Measurements from ENCODE around the gene SH2D7. TPM values are rescaled to one million over a fixed set of nuclear protein-coding genes. Genes with fewer than 3 reads are reported as not detected.

SH2D7 gene
- total and polyA plus RNA-seq, 2 donors (not counting 1 experiment from before 2014, with no cell fraction given): not detected

- ChIA-PET POLR2A (no interaction called here), CTCF (interaction anchor here (0.6 to 15.2 kb wide), 4 partner anchors 16 to 175 kb away, joined by 3 to 322 read pairs (median 6); no protein-coding TSS in a partner anchor)
- Histone ChIP-seq H3K27me3 (replicated peaks in 1 of 4; ENCODE audit: control extremely low read depth in 1 of 4, control insufficient read depth in 3 of 4, insufficient read depth in 4 of 4, low read length in 3 of 4) (no peaks in the 10 kb centered on the region), H3K9ac (ENCODE audit: low read length) (no peak overlapping the region), H3K27ac (ENCODE audit: low read length in 2 of 2) (no peak overlapping the region), H3K9me3 (ENCODE audit: control extremely low read depth in 1 of 3, control insufficient read depth in 2 of 3, insufficient read depth in 1 of 3, low read length in 2 of 3) (no peaks in the 10 kb centered on the region), H3K4me3 (ENCODE audit: control extremely low read depth in 1 of 5, extremely low read depth in 1 of 5, insufficient read depth in 1 of 5, low read depth in 2 of 5, low read length in 4 of 5) (no peak overlapping the region), H3K4me2 (replicated peaks; ENCODE audit: low read depth, low read length, poor library complexity, severe bottlenecking) (no peak overlapping the region), H3K36me3 (replicated peaks in 1 of 2; ENCODE audit: control extremely low read depth in 1 of 2, control insufficient read depth in 1 of 2, extremely low read depth in 1 of 2, insufficient read depth in 2 of 2, low read length in 1 of 2) (no peaks in the 10 kb centered on the region), H3K79me2 (ENCODE audit: control insufficient read depth, insufficient read depth, low read length) (no peaks in the 10 kb centered on the region), H4K20me1 (ENCODE audit: control insufficient read depth, insufficient read depth, low read length, poor library complexity, severe bottlenecking) (no peaks in the 10 kb centered on the region), H2AFZ (ENCODE audit: insufficient read depth, low read depth, low read length, poor library complexity, severe bottlenecking) (no peak overlapping the region), H3K4me1 (ENCODE audit: control insufficient read depth in 2 of 2, insufficient read depth in 2 of 2, low read length in 2 of 2) (peaks cover 12 to 14% of the 10 kb centered on the region in 2 donors)
- peaks cover 14% of the 10 kb centered on the region for H3K4me1 Mint-ChIP-seq
- intact Hi-C loops (cut with micrococcal nuclease): no loop called here
- no peak overlapping the region for H3K27ac Mint-ChIP-seq
- no peaks in the 10 kb centered on the region for H3K27me3 Mint-ChIP-seq
- 100% methylated on average over 1 of the region's 2 CpGs for WGBS (ENCODE audit: insufficient coverage)
- TF ChIP-seq EZH2 (IDR thresholded peaks at IDR 0.05; ENCODE audit: borderline replicate concordance, insufficient read depth, low read depth, low read length, poor library complexity, severe bottlenecking) (no peak), CTCF (IDR thresholded peaks at IDR 0.05) (no peak)
- H3K4me3 Mint-ChIP-seq: no peak overlapping the region
- no peaks in the 10 kb centered on the region for H3K9me3 Mint-ChIP-seq (ENCODE audit: insufficient read depth)
- no peak for DNase-seq
- ATAC-seq (ENCODE audit: low read depth): no peak
These were observed 41.4 kb downstream of the SH2D7 start for GRCh38 chr15:78133801-78134200.

GRCh38 chr15:78139578-78139977 is 47.2 kb downstream of the SH2D7 start:
- H3K4me1 Mint-ChIP-seq: no peaks in the 10 kb centered on the region
- ATAC-seq (ENCODE audit: low read depth): no peak
- no peaks in the 10 kb centered on the region for H3K27me3 Mint-ChIP-seq
- H4K20me1 ChIP-seq (ENCODE audit: control insufficient read depth, insufficient read depth, low read length, poor library complexity, severe bottlenecking): no peaks in the 10 kb centered on the region
- no peak overlapping the region for H3K4me3 ChIP-seq (ENCODE audit: control extremely low read depth in 1 of 5, extremely low read depth in 1 of 5, insufficient read depth in 1 of 5, low read depth in 2 of 5, low read length in 4 of 5)
- no peak overlapping the region for H3K27ac Mint-ChIP-seq
- H3K4me1 ChIP-seq (ENCODE audit: control insufficient read depth in 2 of 2, insufficient read depth in 2 of 2, low read length in 2 of 2): no peaks in the 10 kb centered on the region
- ChIA-PET CTCF (interaction anchor here (1.3 to 15.2 kb wide), 2 partner anchors 55 to 181 kb away, joined by 3 to 322 read pairs; no protein-coding TSS in a partner anchor), POLR2A (no interaction called here)
- H3K4me3 Mint-ChIP-seq: no peak overlapping the region
- no peaks in the 10 kb centered on the region for H3K9me3 Mint-ChIP-seq (ENCODE audit: insufficient read depth)
- 100% methylated on average over 2 of the region's 5 CpGs for WGBS (ENCODE audit: insufficient coverage)
- no peak overlapping the region for H3K4me2 ChIP-seq (replicated peaks; ENCODE audit: low read depth, low read length, poor library complexity, severe bottlenecking)
- intact Hi-C loops (cut with micrococcal nuclease): no loop called here
- H3K27me3 ChIP-seq (replicated peaks in 1 of 4; ENCODE audit: control extremely low read depth in 1 of 4, control insufficient read depth in 3 of 4, insufficient read depth in 4 of 4, low read length in 3 of 4): no peaks in the 10 kb centered on the region
- H3K9ac ChIP-seq (ENCODE audit: low read length): no peak overlapping the region
- no peak for DNase-seq
- TF ChIP-seq CTCF (IDR thresholded peaks at IDR 0.05) (no peak), EZH2 (IDR thresholded peaks at IDR 0.05; ENCODE audit: borderline replicate concordance, insufficient read depth, low read depth, low read length, poor library complexity, severe bottlenecking) (no peak)
- no peak overlapping the region for H3K27ac ChIP-seq (ENCODE audit: low read length in 2 of 2)
- no peak overlapping the region for H2AFZ ChIP-seq (ENCODE audit: insufficient read depth, low read depth, low read length, poor library complexity, severe bottlenecking)
- H3K9me3 ChIP-seq (ENCODE audit: control extremely low read depth in 1 of 3, control insufficient read depth in 2 of 3, insufficient read depth in 1 of 3, low read length in 2 of 3): no peaks in the 10 kb centered on the region
- H3K36me3 ChIP-seq (replicated peaks in 1 of 2; ENCODE audit: control extremely low read depth in 1 of 2, control insufficient read depth in 1 of 2, extremely low read depth in 1 of 2, insufficient read depth in 2 of 2, low read length in 1 of 2): no peaks in the 10 kb centered on the region
- no peaks in the 10 kb centered on the region for H3K79me2 ChIP-seq (ENCODE audit: control insufficient read depth, insufficient read depth, low read length)

All from B cell (primary cell).